Activated naive CD4-positive, alpha-beta T cell treated with anti-CD3 and anti-CD28 coated beads, Interleukin-2, amount 10 ng/mL, durations not matched to agents 7 days and 5 days (primary cell): Measurements from ENCODE around the gene ATP1B3.

ENCODE experiments used
- CTCF ChIA-PET: fragments of 350-600 bp; sonication (Branson Sonifier 250); formaldehyde crosslinking; loops from one replicate; lab custom pipeline; 2021; ENCODE audit warnings: antibody characterized with exemption; lab: Charles Lee
- DNase-seq: peaks from one replicate; pipeline ENCODE4 v3.0.0-alpha.2; 2020
- H3K27ac Mint-ChIP-seq: one replicate; pipeline ENCODE4 v1.8.0; 2021; ENCODE audit warnings: mild to moderate bottlenecking, moderate library complexity, mixed read lengths
- H3K27me3 Mint-ChIP-seq: one replicate; pipeline ENCODE4 v1.8.0; 2021; ENCODE audit warnings: mild to moderate bottlenecking, mixed read lengths
- H3K36me3 Mint-ChIP-seq: one replicate; pipeline ENCODE4 v1.8.0; 2021; ENCODE audit warnings: mixed read lengths
- H3K4me1 Mint-ChIP-seq: one replicate; pipeline ENCODE4 v1.8.0; 2021; ENCODE audit warnings: mixed read lengths
- H3K4me3 Mint-ChIP-seq: one replicate; pipeline ENCODE4 v1.8.0; 2021; ENCODE audit warnings: mild to moderate bottlenecking, moderate library complexity, mixed read lengths
- H3K9me3 Mint-ChIP-seq: one replicate; pipeline ENCODE4 v1.8.0; 2021; ENCODE audit warnings: mixed read lengths

ATP1B3 gene

DNA sequence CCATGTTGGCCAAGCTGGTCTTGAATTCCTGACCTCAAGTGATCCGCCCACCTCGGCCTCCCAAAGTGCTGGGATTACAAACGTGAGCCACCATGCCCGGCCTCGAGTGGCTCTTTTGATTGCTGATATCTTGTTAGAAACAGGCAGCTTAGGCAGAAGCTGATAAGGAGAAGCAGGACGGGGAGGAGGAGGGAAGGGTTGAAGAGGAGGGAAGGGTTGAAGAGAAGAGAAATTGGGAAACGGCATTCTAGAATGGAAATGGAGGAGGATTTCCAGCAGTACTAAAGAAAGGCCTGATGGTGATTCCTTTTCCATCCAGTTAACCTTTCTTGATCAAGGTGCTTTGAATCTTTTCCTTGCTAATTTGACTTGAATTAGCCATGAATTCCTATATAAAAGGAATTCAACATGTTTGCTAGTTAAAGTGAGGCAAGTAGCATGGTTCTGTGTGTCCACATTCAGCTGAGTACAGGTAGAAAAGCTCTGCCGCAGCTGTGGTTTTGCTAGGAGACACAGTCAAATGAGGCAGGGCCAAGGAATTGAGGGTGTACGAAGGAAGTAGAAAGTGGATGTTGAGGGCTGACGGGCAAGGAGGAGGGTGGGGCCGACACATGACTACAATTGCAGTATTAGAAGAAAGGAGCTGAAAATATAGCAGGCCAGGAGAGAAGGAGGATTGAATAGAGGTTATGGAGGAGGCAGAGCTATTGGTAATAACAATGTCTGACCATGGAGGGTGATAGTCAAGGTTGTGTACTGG, 27.2 kb upstream of the ATP1B3 start:
- Mint-ChIP-seq H3K9me3 (no peaks in the 10 kb centered on the region), H3K4me1 (peaks cover 4% of the 10 kb centered on the region), H3K4me3 (no peak overlapping the region), H3K36me3 (no peaks in the 10 kb centered on the region), H3K27ac (peak overlapping the region; percentile 64), H3K27me3 (peaks cover 14% of the 10 kb centered on the region)
- CTCF ChIA-PET = no interaction called here
- DNase-seq = no peak

DNA sequence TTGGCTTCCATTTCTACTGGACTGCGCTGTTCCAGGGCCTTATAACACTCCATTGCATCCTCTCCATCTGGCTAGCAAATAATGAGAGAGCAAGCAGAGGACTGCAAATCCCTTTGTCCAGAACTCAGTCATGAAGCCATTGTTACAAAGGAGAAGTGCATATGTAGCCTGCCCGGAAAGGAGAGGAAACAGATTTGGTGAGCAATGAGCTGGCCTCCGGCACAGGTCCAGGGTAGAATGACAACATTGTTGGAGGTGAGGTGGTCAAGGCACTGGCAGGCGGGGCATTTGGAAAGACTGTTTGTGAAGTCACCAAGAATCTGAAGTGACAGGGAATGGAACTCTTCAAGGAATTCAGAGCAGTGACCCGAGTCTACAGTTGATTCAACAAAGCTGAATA, 25.0 kb upstream of the ATP1B3 start:
- CTCF ChIA-PET = no interaction called here
- no peak overlapping the region for H3K4me3 Mint-ChIP-seq
- H3K36me3 Mint-ChIP-seq = no peaks in the 10 kb centered on the region
- DNase-seq = no peak
- H3K27me3 Mint-ChIP-seq = peaks cover 14% of the 10 kb centered on the region
- H3K9me3 Mint-ChIP-seq = no peaks in the 10 kb centered on the region
- peaks cover 4% of the 10 kb centered on the region for H3K4me1 Mint-ChIP-seq
- no peak overlapping the region for H3K27ac Mint-ChIP-seq

GRCh38 chr3:141853081-141853601, 23.3 kb upstream of the ATP1B3 start:
- Mint-ChIP-seq H3K27me3 (peaks cover 14% of the 10 kb centered on the region), H3K4me1 (peaks cover 4% of the 10 kb centered on the region), H3K27ac (no peak overlapping the region), H3K4me3 (no peak overlapping the region), H3K9me3 (no peaks in the 10 kb centered on the region), H3K36me3 (no peaks in the 10 kb centered on the region)
- CTCF ChIA-PET = no interaction called here
- no peak for DNase-seq

- Mint-ChIP-seq H3K4me3 (no peak overlapping the region), H3K27ac (no peak overlapping the region), H3K27me3 (peaks cover 17% of the 10 kb centered on the region), H3K4me1 (peaks cover 4% of the 10 kb centered on the region), H3K9me3 (no peaks in the 10 kb centered on the region), H3K36me3 (no peaks in the 10 kb centered on the region)
- DNase-seq = no peak
- CTCF ChIA-PET = no interaction called here
Observed at GRCh38 chr3:141853629-141854168, 22.7 kb upstream of the ATP1B3 start.

DNA sequence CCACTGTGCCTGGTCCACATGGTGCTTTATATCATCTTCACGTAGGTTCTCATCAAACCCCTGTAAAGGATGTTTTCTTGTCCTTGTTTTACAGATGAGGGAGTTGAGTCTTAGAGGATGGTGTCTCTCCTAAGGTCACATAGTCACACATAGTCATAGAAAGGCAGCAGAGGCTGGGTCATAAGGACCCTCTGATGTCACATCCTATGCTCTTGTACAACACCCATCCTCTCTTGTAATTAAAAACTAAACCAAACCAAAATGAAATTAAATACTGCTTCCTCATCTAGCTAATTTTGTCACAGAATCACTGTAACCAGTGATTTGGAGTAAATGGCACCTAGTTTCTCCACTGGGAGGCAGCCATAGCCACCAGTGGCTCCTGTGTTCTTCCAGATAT, 21.8 kb upstream of the ATP1B3 start:
- Mint-ChIP-seq H3K36me3 (no peaks in the 10 kb centered on the region), H3K9me3 (no peaks in the 10 kb centered on the region), H3K4me3 (no peak overlapping the region), H3K4me1 (peaks cover under 1% of the 10 kb centered on the region), H3K27ac (no peak overlapping the region), H3K27me3 (peaks cover 23% of the 10 kb centered on the region)
- CTCF ChIA-PET = no interaction called here
- DNase-seq = no peak

DNA sequence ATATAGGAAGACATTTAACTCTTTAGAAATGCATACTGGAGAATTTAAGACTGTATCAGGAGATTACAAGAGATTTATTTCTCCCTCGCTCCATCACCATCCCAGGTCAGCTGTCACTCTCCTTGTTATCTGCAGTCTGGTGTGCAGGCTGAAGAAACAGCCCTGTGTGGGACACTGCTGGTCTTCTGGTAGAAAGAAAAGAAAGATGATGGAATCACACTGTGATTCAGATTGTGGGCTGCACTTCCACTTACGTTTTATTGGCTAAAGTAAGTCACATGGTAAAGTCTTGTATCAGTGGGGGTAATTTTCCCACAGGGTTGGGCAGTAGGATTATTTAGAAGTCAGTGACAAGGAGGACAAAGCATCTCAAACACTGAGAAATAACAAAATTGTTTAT, 18.1 kb upstream of the ATP1B3 start:
- Mint-ChIP-seq H3K27ac (no peak overlapping the region), H3K27me3 (peaks cover 16% of the 10 kb centered on the region), H3K36me3 (no peaks in the 10 kb centered on the region), H3K4me3 (no peak overlapping the region), H3K4me1 (no peaks in the 10 kb centered on the region), H3K9me3 (no peaks in the 10 kb centered on the region)
- no peak for DNase-seq
- CTCF ChIA-PET = interaction anchor here (1.1 kb wide), 1 partner anchor 17 kb away, joined by 3 read pairs; no protein-coding TSS in a partner anchor

DNA sequence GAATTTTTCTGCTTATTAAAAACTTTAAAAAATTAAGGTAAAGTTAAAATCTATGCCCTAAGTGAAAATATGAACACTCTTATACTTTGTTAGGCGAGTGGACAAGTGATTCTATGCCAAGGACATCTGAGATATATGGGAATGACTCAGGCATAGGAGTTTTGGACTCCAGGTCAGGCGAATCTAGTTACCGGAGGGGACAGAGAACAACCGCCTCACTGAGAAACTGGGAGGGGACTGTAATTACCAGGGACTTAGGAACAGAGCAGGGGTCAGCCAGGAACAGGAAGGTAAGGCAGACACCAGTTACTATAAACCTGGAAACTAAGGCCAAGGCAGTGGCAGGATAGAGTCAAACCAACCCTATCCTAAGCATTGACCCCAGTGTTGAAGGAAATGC, 16.8 kb upstream of the ATP1B3 start:
- H3K4me3 Mint-ChIP-seq = no peak overlapping the region
- H3K9me3 Mint-ChIP-seq = no peaks in the 10 kb centered on the region
- no peak for DNase-seq
- H3K36me3 Mint-ChIP-seq = no peaks in the 10 kb centered on the region
- H3K27ac Mint-ChIP-seq = no peak overlapping the region
- CTCF ChIA-PET = no interaction called here
- H3K27me3 Mint-ChIP-seq = peaks cover 12% of the 10 kb centered on the region
- H3K4me1 Mint-ChIP-seq = no peaks in the 10 kb centered on the region

DNA sequence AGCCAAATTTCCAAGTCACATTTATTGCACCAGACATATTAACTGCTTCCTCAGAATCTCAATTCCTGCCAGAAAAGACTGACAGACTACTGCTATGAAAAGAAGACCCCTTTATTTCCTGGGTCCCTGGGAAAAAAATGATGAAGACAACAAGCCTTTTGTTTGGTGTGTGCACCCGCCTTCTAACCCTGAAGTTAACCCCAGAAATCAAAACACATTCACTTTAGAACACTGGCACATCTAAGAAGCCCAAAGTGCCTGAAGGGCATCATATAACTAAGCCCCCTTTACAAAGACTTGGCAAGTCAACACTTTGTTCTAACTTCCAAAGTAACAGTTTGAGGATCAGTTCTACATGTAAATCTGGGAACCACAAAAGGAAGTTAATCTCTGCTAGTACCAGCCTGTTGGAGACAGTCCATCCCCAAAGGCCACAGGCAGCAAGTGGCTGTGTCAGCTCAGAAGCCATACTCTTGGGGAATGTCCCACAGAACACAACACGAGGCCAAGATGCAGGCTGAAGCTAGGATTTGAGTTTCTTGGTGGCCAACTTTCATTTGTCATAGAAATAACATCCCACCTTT, 16.3 kb upstream of the ATP1B3 start:
- CTCF ChIA-PET = interaction anchor here (1.1 kb wide), 1 partner anchor 121 kb away, joined by 3 read pairs; no protein-coding TSS in a partner anchor

DNA sequence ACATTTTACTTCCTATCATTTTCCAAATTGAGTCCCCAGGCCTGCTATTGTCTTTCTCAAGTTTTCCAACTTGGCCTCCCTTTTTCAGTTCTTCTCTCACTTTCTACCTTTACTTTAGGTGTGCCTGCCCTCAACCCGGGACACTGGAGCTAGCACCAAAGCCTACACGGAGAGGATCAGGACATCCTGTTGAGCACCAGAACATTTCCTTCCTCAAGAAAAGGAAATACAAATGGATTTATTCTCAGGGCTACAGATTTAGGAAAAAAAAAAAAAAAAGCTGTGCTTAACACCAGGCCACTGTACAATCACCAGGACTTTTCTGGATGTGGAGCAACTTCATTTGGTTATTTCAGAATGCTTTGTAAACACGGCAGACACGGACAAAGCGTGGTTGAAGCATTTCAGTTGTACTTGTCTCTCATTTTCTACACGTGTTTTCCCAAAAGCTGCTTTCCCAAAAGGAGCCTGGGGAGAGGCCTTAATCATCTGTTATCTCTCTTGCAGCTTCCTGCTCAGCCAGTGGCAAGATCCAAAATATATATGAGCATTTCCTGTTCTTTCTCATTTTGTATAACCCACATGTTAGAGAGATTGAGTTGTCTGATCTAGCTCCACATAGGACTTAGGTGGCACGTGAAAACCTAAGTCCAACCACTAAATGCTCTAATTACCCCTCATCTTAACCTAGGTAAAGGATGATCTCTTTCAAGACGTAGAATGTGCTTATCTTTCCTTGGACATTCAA, 15.5 kb upstream of the ATP1B3 start:
- H3K36me3 Mint-ChIP-seq = no peaks in the 10 kb centered on the region
- no peak overlapping the region for H3K4me3 Mint-ChIP-seq
- no peaks in the 10 kb centered on the region for H3K9me3 Mint-ChIP-seq
- no peaks in the 10 kb centered on the region for H3K4me1 Mint-ChIP-seq
- peaks cover 17% of the 10 kb centered on the region for H3K27me3 Mint-ChIP-seq
- DNase-seq = no peak
- no peak overlapping the region for H3K27ac Mint-ChIP-seq
- CTCF ChIA-PET = interaction anchor here (1.1 kb wide), 1 partner anchor 122 kb away, joined by 3 read pairs; no protein-coding TSS in a partner anchor

More for the DNA sequence above, 16.3 kb upstream of the ATP1B3 start:
- DNase-seq = no peak
- peaks cover 16% of the 10 kb centered on the region for H3K27me3 Mint-ChIP-seq
- H3K27ac Mint-ChIP-seq = no peak overlapping the region
- no peaks in the 10 kb centered on the region for H3K4me1 Mint-ChIP-seq
- H3K9me3 Mint-ChIP-seq = no peaks in the 10 kb centered on the region
- H3K4me3 Mint-ChIP-seq = no peak overlapping the region
- H3K36me3 Mint-ChIP-seq = no peaks in the 10 kb centered on the region

- CTCF ChIA-PET = no interaction called here
- Mint-ChIP-seq H3K4me3 (no peak overlapping the region), H3K36me3 (no peaks in the 10 kb centered on the region), H3K4me1 (no peaks in the 10 kb centered on the region), H3K27ac (no peak overlapping the region), H3K9me3 (no peaks in the 10 kb centered on the region), H3K27me3 (peaks cover 17% of the 10 kb centered on the region)
- no peak for DNase-seq
Observed at GRCh38 chr3:141862279-141862816, 14.1 kb upstream of the ATP1B3 start.

DNA sequence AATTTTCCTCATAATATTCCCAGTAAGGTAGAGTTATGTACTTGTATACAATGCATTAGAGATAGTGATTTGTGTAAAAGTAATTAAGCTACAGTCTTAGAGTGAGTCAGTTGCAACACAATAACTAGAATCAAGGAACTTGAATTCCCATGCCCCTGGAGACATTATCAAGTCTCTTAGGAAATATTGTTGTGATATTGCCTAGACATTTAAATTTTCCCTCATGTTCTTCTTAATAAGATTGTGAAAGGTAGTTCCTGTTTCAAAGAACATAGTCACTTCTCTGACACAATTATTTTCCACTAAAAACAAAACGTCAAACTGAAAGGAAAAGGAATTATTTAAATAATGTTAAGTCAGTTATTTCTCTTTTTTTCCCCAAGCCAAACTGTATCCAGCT, 13.0 kb upstream of the ATP1B3 start:
- Mint-ChIP-seq H3K27me3 (peaks cover 14% of the 10 kb centered on the region), H3K9me3 (no peaks in the 10 kb centered on the region), H3K27ac (no peak overlapping the region), H3K36me3 (no peaks in the 10 kb centered on the region), H3K4me3 (no peak overlapping the region), H3K4me1 (no peaks in the 10 kb centered on the region)
- CTCF ChIA-PET = no interaction called here
- DNase-seq = no peak

- Mint-ChIP-seq H3K27ac (no peak overlapping the region), H3K4me1 (no peaks in the 10 kb centered on the region), H3K36me3 (no peaks in the 10 kb centered on the region), H3K4me3 (no peak overlapping the region), H3K9me3 (no peaks in the 10 kb centered on the region), H3K27me3 (peaks cover 9% of the 10 kb centered on the region)
- no peak for DNase-seq
- CTCF ChIA-PET = no interaction called here
Observed at GRCh38 chr3:141864281-141864970, 12.0 kb upstream of the ATP1B3 start.

DNA sequence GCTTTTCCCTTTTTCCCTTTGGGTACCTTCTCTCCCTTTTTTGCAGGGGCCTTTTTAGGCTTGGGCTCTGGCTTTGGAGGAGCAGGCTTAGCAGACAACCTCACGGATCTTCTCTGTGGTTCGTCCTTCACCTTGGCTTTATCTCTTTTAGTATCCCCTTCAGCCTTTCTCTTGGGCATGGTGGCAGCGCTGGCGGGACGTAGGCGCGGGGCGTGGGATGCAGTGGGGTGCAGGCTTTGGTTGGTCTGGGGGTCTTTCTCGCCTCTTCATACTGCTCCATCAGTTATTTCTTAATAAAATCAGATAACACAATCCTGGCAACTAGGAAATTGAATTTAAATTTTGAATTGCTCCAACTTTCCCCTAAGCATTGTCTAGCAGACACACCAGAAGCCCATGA, 11.3 kb upstream of the ATP1B3 start:
- no peak overlapping the region for H3K27ac Mint-ChIP-seq
- no peaks in the 10 kb centered on the region for H3K9me3 Mint-ChIP-seq
- no peak for DNase-seq
- H3K27me3 Mint-ChIP-seq = peaks cover 5% of the 10 kb centered on the region
- no peak overlapping the region for H3K4me3 Mint-ChIP-seq
- H3K4me1 Mint-ChIP-seq = no peaks in the 10 kb centered on the region
- CTCF ChIA-PET = no interaction called here
- H3K36me3 Mint-ChIP-seq = no peaks in the 10 kb centered on the region
